Panc1 (cell line): ENCODE data around the gene AK6.

Source experiments
- CTCF ChIP-seq: fragments of 450-650 bp; IDR thresholded peaks from 2 replicates; pipeline ENCODE4 v1.5.1; 2017; ENCODE audit warnings: mild to moderate bottlenecking
- POLR2AphosphoS5 ChIP-seq: IDR thresholded peaks from 2 replicates; pipeline ENCODE4 v1.6.1; 2012; ENCODE audit warnings: mild to moderate bottlenecking, low read depth, low read length, moderate library complexity
- REST ChIP-seq, 2 experiments: IDR thresholded peaks; 2 replicates each; pipeline ENCODE4 v1.6.1; 2011 to 2012; ENCODE audit warnings: low read depth in 2 of 2, control low read depth in 1 of 2, low read length in 1 of 2, mild to moderate bottlenecking in 1 of 2, moderate library complexity in 1 of 2; ENCODE audit not compliant: insufficient read depth in 1 of 2
- SIN3A ChIP-seq: IDR thresholded peaks from 2 replicates; pipeline ENCODE4 v1.6.1; 2012; ENCODE audit warnings: low read depth, mild to moderate bottlenecking, low read length, moderate library complexity, borderline replicate concordance; ENCODE audit not compliant: insufficient read depth
- TCF7L2 ChIP-seq: IDR thresholded peaks from 2 replicates; pipeline ENCODE4 v1.6.1; 2011; ENCODE audit warnings: mild to moderate bottlenecking, low read depth, low read length, inconsistent platforms

- TF ChIP-seq CTCF (no peak), REST (IDR thresholded peaks at IDR 0.05; ENCODE audit: insufficient read depth in 1 of 2, low read depth in 2 of 2, low read length in 1 of 2) (no peak), POLR2AphosphoS5 (no peak; the same call in 1 of the 2 replicates), TCF7L2 (peak; percentile 90), SIN3A (no peak)
These were observed 621 bp downstream of the AK6 start for GRCh38 chr5:69368458-69369339.
